Lower leg skin (tissue), 3 donors: ENCODE data around the gene AUTS2.

Source experiments
- POLR2A ChIP-seq, 2 donors: fragments of 450-650 bp; IDR thresholded peaks; one replicate each; pipeline ENCODE4 v1.6.1; 2016 to 2017; ENCODE audit warnings: antibody characterized with exemption in 2 of 2, mild to moderate bottlenecking in 1 of 2, moderate library complexity in 1 of 2
- TF ChIP-seq, protein P1 (sequence below), 3 donors: fragments of 450-650 bp; IDR thresholded peaks; one replicate each; pipeline ENCODE4 v1.5.1; 2016; ENCODE audit warnings: antibody characterized with exemption in 3 of 3, mild to moderate bottlenecking in 3 of 3, moderate library complexity in 2 of 3

DNA sequence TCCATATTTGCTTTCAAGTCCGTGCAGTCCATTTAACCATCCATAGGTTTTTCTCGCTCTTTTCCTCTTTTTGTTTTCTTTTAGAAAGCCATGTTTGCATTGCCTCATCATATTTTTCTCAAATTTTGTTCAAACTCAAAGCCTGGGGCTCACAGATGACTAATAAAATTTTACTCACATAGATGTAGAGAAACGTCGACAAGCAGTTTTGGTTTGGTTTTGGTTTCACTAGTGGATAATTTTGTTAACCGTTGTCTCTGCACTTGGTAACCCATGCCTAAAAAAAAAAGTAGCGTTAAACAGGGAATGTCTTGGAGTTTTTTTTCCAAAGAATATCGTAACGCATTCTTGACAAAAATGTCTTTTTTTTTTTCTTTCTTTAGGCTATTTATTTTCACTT, 1189.5 kb downstream of the AUTS2 start:
- TF ChIP-seq, protein P1, sequence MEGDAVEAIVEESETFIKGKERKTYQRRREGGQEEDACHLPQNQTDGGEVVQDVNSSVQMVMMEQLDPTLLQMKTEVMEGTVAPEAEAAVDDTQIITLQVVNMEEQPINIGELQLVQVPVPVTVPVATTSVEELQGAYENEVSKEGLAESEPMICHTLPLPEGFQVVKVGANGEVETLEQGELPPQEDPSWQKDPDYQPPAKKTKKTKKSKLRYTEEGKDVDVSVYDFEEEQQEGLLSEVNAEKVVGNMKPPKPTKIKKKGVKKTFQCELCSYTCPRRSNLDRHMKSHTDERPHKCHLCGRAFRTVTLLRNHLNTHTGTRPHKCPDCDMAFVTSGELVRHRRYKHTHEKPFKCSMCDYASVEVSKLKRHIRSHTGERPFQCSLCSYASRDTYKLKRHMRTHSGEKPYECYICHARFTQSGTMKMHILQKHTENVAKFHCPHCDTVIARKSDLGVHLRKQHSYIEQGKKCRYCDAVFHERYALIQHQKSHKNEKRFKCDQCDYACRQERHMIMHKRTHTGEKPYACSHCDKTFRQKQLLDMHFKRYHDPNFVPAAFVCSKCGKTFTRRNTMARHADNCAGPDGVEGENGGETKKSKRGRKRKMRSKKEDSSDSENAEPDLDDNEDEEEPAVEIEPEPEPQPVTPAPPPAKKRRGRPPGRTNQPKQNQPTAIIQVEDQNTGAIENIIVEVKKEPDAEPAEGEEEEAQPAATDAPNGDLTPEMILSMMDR (IDR thresholded peaks at IDR 0.05) = no peak
- TF ChIP-seq POLR2A (IDR thresholded peaks at IDR 0.05) = no peak
